ENCODE results near the gene DLG2.

DLG2 gene

GRCh38 chr11:83922318-83922717 is 1704.8 kb downstream of the DLG2 start:
- H3K4me3 ChIP-seq (ENCODE audit: low read depth, low read length) = no peak overlapping the region
- H3K36me3 ChIP-seq (ENCODE audit: control insufficient read depth, insufficient read depth, low read length) = no peaks in the 10 kb centered on the region
- H3K9me3 ChIP-seq (ENCODE audit: control insufficient read depth, insufficient read depth, low read length) = no peaks in the 10 kb centered on the region
- no peaks in the 10 kb centered on the region for H3K27me3 ChIP-seq (ENCODE audit: control insufficient read depth, insufficient read depth, low read length)
- no peak overlapping the region for H3K9ac ChIP-seq (ENCODE audit: low read depth, low read length)
- no peaks in the 10 kb centered on the region for H3K4me1 ChIP-seq (ENCODE audit: control insufficient read depth, insufficient read depth, low read length)

GRCh38 chr11:83921447-83922192 is 1705.5 kb downstream of the DLG2 start:
- Histone ChIP-seq H3K36me3 (ENCODE audit: control insufficient read depth, insufficient read depth, low read length) (no peaks in the 10 kb centered on the region), H3K4me1 (ENCODE audit: control insufficient read depth, insufficient read depth, low read length) (no peaks in the 10 kb centered on the region), H3K9ac (ENCODE audit: low read depth, low read length) (no peak overlapping the region), H3K4me3 (ENCODE audit: low read depth, low read length) (no peak overlapping the region), H3K9me3 (ENCODE audit: control insufficient read depth, insufficient read depth, low read length) (no peaks in the 10 kb centered on the region), H3K27me3 (ENCODE audit: control insufficient read depth, insufficient read depth, low read length) (no peaks in the 10 kb centered on the region)

GRCh38 chr11:83918476-83918875 is 1708.7 kb downstream of the DLG2 start:
- no peak overlapping the region for H3K9ac ChIP-seq (ENCODE audit: low read depth, low read length)
- H3K4me1 ChIP-seq (ENCODE audit: control insufficient read depth, insufficient read depth, low read length) = no peaks in the 10 kb centered on the region
- no peaks in the 10 kb centered on the region for H3K27me3 ChIP-seq (ENCODE audit: control insufficient read depth, insufficient read depth, low read length)
- H3K4me3 ChIP-seq (ENCODE audit: low read depth, low read length) = no peak overlapping the region
- H3K36me3 ChIP-seq (ENCODE audit: control insufficient read depth, insufficient read depth, low read length) = no peaks in the 10 kb centered on the region
- H3K9me3 ChIP-seq (ENCODE audit: control insufficient read depth, insufficient read depth, low read length) = no peaks in the 10 kb centered on the region

- no peaks in the 10 kb centered on the region for H3K27me3 ChIP-seq (ENCODE audit: control insufficient read depth, insufficient read depth, low read length)
- H3K4me3 ChIP-seq (ENCODE audit: low read depth, low read length) = no peak overlapping the region
- H3K9ac ChIP-seq (ENCODE audit: low read depth, low read length) = no peak overlapping the region
- H3K36me3 ChIP-seq (ENCODE audit: control insufficient read depth, insufficient read depth, low read length) = no peaks in the 10 kb centered on the region
- no peaks in the 10 kb centered on the region for H3K4me1 ChIP-seq (ENCODE audit: control insufficient read depth, insufficient read depth, low read length)
- no peaks in the 10 kb centered on the region for H3K9me3 ChIP-seq (ENCODE audit: control insufficient read depth, insufficient read depth, low read length)
Observed at GRCh38 chr11:83914995-83915394, 1712.1 kb downstream of the DLG2 start.

- Histone ChIP-seq H3K4me1 (ENCODE audit: control insufficient read depth, insufficient read depth, low read length) (no peaks in the 10 kb centered on the region), H3K27me3 (ENCODE audit: control insufficient read depth, insufficient read depth, low read length) (no peaks in the 10 kb centered on the region), H3K9ac (ENCODE audit: low read depth, low read length) (no peak overlapping the region), H3K9me3 (ENCODE audit: control insufficient read depth, insufficient read depth, low read length) (no peaks in the 10 kb centered on the region), H3K36me3 (ENCODE audit: control insufficient read depth, insufficient read depth, low read length) (no peaks in the 10 kb centered on the region), H3K4me3 (ENCODE audit: low read depth, low read length) (no peak overlapping the region)
Observed at GRCh38 chr11:83909579-83910534, 1717.3 kb downstream of the DLG2 start.

GRCh38 chr11:83908298-83908856 is 1718.8 kb downstream of the DLG2 start:
- Histone ChIP-seq H3K4me3 (ENCODE audit: low read depth, low read length) (no peak overlapping the region), H3K27me3 (ENCODE audit: control insufficient read depth, insufficient read depth, low read length) (no peaks in the 10 kb centered on the region), H3K9ac (ENCODE audit: low read depth, low read length) (no peak overlapping the region), H3K9me3 (ENCODE audit: control insufficient read depth, insufficient read depth, low read length) (no peaks in the 10 kb centered on the region), H3K4me1 (ENCODE audit: control insufficient read depth, insufficient read depth, low read length) (no peaks in the 10 kb centered on the region), H3K36me3 (ENCODE audit: control insufficient read depth, insufficient read depth, low read length) (no peaks in the 10 kb centered on the region)

- Histone ChIP-seq H3K9ac (ENCODE audit: low read depth, low read length) (no peak overlapping the region), H3K36me3 (ENCODE audit: control insufficient read depth, insufficient read depth, low read length) (no peaks in the 10 kb centered on the region), H3K4me3 (ENCODE audit: low read depth, low read length) (no peak overlapping the region), H3K9me3 (ENCODE audit: control insufficient read depth, insufficient read depth, low read length) (no peaks in the 10 kb centered on the region), H3K27me3 (ENCODE audit: control insufficient read depth, insufficient read depth, low read length) (no peaks in the 10 kb centered on the region), H3K4me1 (ENCODE audit: control insufficient read depth, insufficient read depth, low read length) (no peaks in the 10 kb centered on the region)
Observed at GRCh38 chr11:83895516-83895915, 1731.6 kb downstream of the DLG2 start.

GRCh38 chr11:83881428-83881827 is 1745.7 kb downstream of the DLG2 start:
- Histone ChIP-seq H3K36me3 (ENCODE audit: control insufficient read depth, insufficient read depth, low read length) (no peaks in the 10 kb centered on the region), H3K9ac (ENCODE audit: low read depth, low read length) (no peak overlapping the region), H3K9me3 (ENCODE audit: control insufficient read depth, insufficient read depth, low read length) (no peaks in the 10 kb centered on the region), H3K27me3 (ENCODE audit: control insufficient read depth, insufficient read depth, low read length) (no peaks in the 10 kb centered on the region), H3K4me3 (ENCODE audit: low read depth, low read length) (no peak overlapping the region), H3K4me1 (ENCODE audit: control insufficient read depth, insufficient read depth, low read length) (no peaks in the 10 kb centered on the region)

GRCh38 chr11:83871054-83871453 is 1756.1 kb downstream of the DLG2 start:
- Histone ChIP-seq H3K9ac (ENCODE audit: low read depth, low read length) (no peak overlapping the region), H3K4me3 (ENCODE audit: low read depth, low read length) (no peak overlapping the region), H3K4me1 (ENCODE audit: control insufficient read depth, insufficient read depth, low read length) (no peaks in the 10 kb centered on the region), H3K27me3 (ENCODE audit: control insufficient read depth, insufficient read depth, low read length) (no peaks in the 10 kb centered on the region), H3K9me3 (ENCODE audit: control insufficient read depth, insufficient read depth, low read length) (no peaks in the 10 kb centered on the region), H3K36me3 (ENCODE audit: control insufficient read depth, insufficient read depth, low read length) (no peaks in the 10 kb centered on the region)

GRCh38 chr11:83866655-83867054 is 1760.5 kb downstream of the DLG2 start:
- Histone ChIP-seq H3K36me3 (ENCODE audit: control insufficient read depth, insufficient read depth, low read length) (no peaks in the 10 kb centered on the region), H3K4me3 (ENCODE audit: low read depth, low read length) (no peak overlapping the region), H3K4me1 (ENCODE audit: control insufficient read depth, insufficient read depth, low read length) (no peaks in the 10 kb centered on the region), H3K27me3 (ENCODE audit: control insufficient read depth, insufficient read depth, low read length) (no peaks in the 10 kb centered on the region), H3K9me3 (ENCODE audit: control insufficient read depth, insufficient read depth, low read length) (no peaks in the 10 kb centered on the region), H3K9ac (ENCODE audit: low read depth, low read length) (no peak overlapping the region)

- no peak overlapping the region for H3K9ac ChIP-seq (ENCODE audit: low read depth, low read length)
- H3K4me3 ChIP-seq (ENCODE audit: low read depth, low read length) = no peak overlapping the region
- H3K27me3 ChIP-seq (ENCODE audit: control insufficient read depth, insufficient read depth, low read length) = no peaks in the 10 kb centered on the region
- no peaks in the 10 kb centered on the region for H3K9me3 ChIP-seq (ENCODE audit: control insufficient read depth, insufficient read depth, low read length)
- H3K36me3 ChIP-seq (ENCODE audit: control insufficient read depth, insufficient read depth, low read length) = no peaks in the 10 kb centered on the region
- no peaks in the 10 kb centered on the region for H3K4me1 ChIP-seq (ENCODE audit: control insufficient read depth, insufficient read depth, low read length)
Observed at GRCh38 chr11:83865636-83866461, 1761.3 kb downstream of the DLG2 start.
